Measurements from ENCODE around the gene SCAPER.

SCAPER gene

GRCh38 chr15:76366714-76367113, 538.4 kb downstream of the SCAPER start:
- TF ChIP-seq, protein P1, sequence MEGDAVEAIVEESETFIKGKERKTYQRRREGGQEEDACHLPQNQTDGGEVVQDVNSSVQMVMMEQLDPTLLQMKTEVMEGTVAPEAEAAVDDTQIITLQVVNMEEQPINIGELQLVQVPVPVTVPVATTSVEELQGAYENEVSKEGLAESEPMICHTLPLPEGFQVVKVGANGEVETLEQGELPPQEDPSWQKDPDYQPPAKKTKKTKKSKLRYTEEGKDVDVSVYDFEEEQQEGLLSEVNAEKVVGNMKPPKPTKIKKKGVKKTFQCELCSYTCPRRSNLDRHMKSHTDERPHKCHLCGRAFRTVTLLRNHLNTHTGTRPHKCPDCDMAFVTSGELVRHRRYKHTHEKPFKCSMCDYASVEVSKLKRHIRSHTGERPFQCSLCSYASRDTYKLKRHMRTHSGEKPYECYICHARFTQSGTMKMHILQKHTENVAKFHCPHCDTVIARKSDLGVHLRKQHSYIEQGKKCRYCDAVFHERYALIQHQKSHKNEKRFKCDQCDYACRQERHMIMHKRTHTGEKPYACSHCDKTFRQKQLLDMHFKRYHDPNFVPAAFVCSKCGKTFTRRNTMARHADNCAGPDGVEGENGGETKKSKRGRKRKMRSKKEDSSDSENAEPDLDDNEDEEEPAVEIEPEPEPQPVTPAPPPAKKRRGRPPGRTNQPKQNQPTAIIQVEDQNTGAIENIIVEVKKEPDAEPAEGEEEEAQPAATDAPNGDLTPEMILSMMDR (IDR thresholded peaks at IDR 0.05; ENCODE audit: low read depth, low read length, missing control alignments), result no peak
- DNase-seq (ENCODE audit: low read depth), result no peak
- no peak overlapping the region for H3K4me3 ChIP-seq (ENCODE audit: low read depth, low read length)

DNA sequence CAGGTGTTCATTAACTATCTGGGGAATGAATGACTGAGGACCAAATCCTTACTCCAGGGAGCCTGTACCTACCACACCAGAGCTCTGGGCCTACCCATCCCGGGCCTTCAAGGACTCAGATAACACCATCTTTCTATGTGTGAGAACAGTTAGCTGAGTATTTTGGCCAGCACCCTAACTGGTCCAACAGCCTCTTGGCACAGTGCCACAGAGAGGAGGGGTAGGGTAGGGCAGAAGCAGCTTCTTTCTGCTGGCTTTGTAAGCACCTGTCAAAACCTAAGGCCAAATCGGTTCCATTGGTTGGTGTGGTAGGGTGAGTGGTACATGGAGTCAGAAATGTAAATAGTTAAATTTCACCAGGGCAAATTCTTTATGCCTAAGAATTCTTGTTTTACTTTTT, 541.9 kb downstream of the SCAPER start:
- H3K4me3 ChIP-seq (ENCODE audit: low read depth, low read length), result no peak overlapping the region
- TF ChIP-seq, protein P1 (IDR thresholded peaks at IDR 0.05; ENCODE audit: low read depth, low read length, missing control alignments), result no peak
- DNase-seq (ENCODE audit: low read depth), result no peak

DNA sequence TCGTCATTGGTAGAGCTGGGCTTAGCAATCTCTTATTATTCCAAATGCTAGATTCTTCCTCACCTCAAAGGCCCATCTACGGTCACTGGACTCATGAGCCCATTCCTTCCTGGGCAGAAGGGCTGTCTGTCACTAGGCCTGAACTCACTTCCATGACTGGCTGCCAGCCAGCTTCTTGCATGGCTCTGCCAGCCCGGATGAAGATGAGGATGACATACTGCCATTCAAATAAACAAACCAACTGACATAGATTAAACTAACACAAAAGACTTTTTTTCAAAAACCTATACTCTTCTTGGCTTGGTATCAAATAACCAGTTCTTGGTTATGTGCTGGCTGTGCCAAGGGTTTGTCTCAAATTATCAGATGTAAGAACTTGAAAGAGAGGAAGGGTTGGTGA, 544.7 kb downstream of the SCAPER start:
- TF ChIP-seq, protein P1 (IDR thresholded peaks at IDR 0.05; ENCODE audit: low read depth, low read length, missing control alignments), result no peak
- no peak for DNase-seq (ENCODE audit: low read depth)
- no peak overlapping the region for H3K4me3 ChIP-seq (ENCODE audit: low read depth, low read length)

DNA sequence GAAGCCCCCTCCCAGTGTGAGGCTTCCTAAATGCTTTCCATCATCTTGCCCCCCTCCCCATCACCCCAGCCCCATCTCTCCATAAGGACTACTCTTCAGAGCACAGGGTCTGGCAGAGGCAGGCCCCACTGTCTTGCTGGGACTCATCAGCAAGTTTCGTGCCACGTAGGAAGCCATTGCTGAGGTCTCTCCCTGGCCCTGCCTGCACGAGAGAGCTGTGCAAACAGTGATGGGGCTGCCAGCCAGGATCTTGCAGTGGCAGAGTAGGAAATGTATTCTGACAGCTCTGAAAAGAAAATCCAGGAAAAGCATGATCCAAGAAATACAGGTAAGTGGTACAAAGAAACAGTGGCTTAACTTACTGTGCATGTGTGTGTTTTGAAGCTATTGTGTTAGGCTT, 546.0 kb downstream of the SCAPER start:
- TF ChIP-seq, protein P1 (IDR thresholded peaks at IDR 0.05; ENCODE audit: low read depth, low read length, missing control alignments), result no peak
- no peak overlapping the region for H3K4me3 ChIP-seq (ENCODE audit: low read depth, low read length)
- DNase-seq (ENCODE audit: low read depth), result no peak

- TF ChIP-seq, protein P1 (IDR thresholded peaks at IDR 0.05; ENCODE audit: low read depth, low read length, missing control alignments), result no peak
- no peak overlapping the region for H3K4me3 ChIP-seq (ENCODE audit: low read depth, low read length)
- DNase-seq (ENCODE audit: low read depth), result no peak
These were observed 546.7 kb downstream of the SCAPER start for GRCh38 chr15:76358453-76358852.

DNA sequence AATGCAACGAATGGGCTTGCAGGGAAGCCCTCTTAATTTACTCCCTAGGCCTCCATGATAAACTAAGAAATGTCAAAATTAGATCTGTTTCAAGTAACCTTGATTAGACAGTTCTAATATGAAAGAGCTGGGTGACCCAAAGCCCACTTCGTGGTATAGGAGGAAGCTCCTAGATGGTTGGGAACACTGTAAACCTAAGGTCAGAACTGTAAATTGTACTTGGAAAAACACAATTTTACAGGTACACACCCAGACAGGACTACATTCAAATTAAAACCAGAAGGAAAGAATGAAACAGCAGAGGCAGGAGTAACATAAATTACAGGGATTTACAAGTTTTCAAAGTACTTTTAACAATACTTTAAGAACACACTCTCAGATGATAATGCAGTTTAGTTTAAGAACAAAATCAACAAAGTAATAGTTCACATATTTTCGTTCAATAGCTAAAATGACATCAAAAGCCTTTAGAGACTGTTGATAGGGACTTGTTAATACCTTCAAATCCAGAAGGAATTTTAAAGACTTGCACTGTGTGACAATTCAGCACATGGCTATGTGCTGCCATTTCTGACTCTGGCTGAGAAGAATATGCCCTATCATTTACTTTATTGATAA, 550.2 kb downstream of the SCAPER start:
- no peak for DNase-seq (ENCODE audit: low read depth)
- no peak overlapping the region for H3K4me3 ChIP-seq (ENCODE audit: low read depth, low read length)
- TF ChIP-seq, protein P1 (IDR thresholded peaks at IDR 0.05; ENCODE audit: low read depth, low read length, missing control alignments), result no peak

DNA sequence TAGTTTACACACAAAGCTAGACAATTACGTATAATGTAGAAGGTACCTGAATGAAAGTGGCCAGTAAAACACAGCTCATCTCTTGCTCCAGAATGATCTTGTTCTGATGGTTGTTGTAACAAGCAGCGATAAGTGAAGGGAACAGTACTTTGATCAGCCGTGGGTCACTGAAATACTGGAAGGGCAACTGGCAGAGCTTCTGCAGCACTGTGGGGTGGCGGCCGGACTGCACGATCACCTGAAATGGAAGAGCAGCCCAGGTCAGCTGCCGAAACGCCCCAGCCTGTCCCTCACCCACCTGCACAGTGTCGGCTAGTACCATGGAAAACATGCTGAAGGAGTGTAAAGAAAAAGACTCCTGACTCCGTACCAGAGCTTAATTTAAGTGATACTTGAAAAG, 551.2 kb downstream of the SCAPER start:
- TF ChIP-seq, protein P1 (IDR thresholded peaks at IDR 0.05; ENCODE audit: low read depth, low read length, missing control alignments), result no peak
- H3K4me3 ChIP-seq (ENCODE audit: low read depth, low read length), result no peak overlapping the region
- DNase-seq (ENCODE audit: low read depth), result no peak

Measured in GM12864 (cell line).